Liver (tissue), 3 donors: Measurements from ENCODE around the gene MCEMP1.

Source experiments
- CTCF ChIP-seq: fragments of 150-350 bp; IDR thresholded peaks from 2 replicates; pipeline ENCODE4 v1.5.1; 2017; ENCODE audit warnings: improper control_type of control experiment, low read depth, low read length; ENCODE audit not compliant: missing input control
- EGR1 ChIP-seq, 2 donors: IDR thresholded peaks; 2 replicates each; pipeline ENCODE4 v1.6.1; 2016 to 2018; ENCODE audit warnings: antibody characterized with exemption in 2 of 2, low read depth in 2 of 2
- GABPA ChIP-seq, 2 donors: IDR thresholded peaks in 1 of 2; conservative IDR thresholded peaks in 1 of 2; 2 replicates each; pipeline ENCODE4 v1.6.1; 2016; ENCODE audit warnings: antibody characterized with exemption in 2 of 2, mild to moderate bottlenecking in 1 of 2, moderate library complexity in 1 of 2
- HNF4G ChIP-seq: IDR thresholded peaks from 2 replicates; pipeline ENCODE4 v1.6.1; 2016; ENCODE audit warnings: antibody characterized with exemption
- JUND ChIP-seq, 2 donors: IDR thresholded peaks; 2 replicates each; pipeline ENCODE4 v1.6.1; 2016; ENCODE audit warnings: antibody characterized with exemption in 2 of 2
- MAX ChIP-seq: IDR thresholded peaks from 2 replicates; pipeline ENCODE4 v1.6.1; 2016; ENCODE audit warnings: antibody characterized with exemption
- NR2F2 ChIP-seq: IDR thresholded peaks from 2 replicates; pipeline ENCODE4 v1.6.1; 2016; ENCODE audit warnings: antibody characterized with exemption
- RAD21 ChIP-seq, 2 donors: IDR thresholded peaks; 2 replicates each; pipeline ENCODE4 v1.6.1; 2016; ENCODE audit warnings: antibody characterized with exemption in 2 of 2, mild to moderate bottlenecking in 2 of 2
- REST ChIP-seq: IDR thresholded peaks from 2 replicates; pipeline ENCODE4 v1.6.1; 2016; ENCODE audit warnings: antibody characterized with exemption, mild to moderate bottlenecking
- TAF1 ChIP-seq: conservative IDR thresholded peaks from 2 replicates; pipeline ENCODE4 v1.6.1; 2016; ENCODE audit warnings: antibody characterized with exemption, mild to moderate bottlenecking
- YY1 ChIP-seq: IDR thresholded peaks from 2 replicates; pipeline ENCODE4 v1.6.1; 2016; ENCODE audit warnings: antibody characterized with exemption, mild to moderate bottlenecking
- ZBTB33 ChIP-seq: IDR thresholded peaks from 2 replicates; pipeline ENCODE4 v1.6.1; 2016; ENCODE audit warnings: antibody characterized with exemption
- donor health status: healthy.
- donor health status: healthy.

- TF ChIP-seq CTCF (no peak), HNF4G (no peak), JUND (IDR thresholded peaks at IDR 0.05) (no peak), RAD21 (IDR thresholded peaks at IDR 0.05) (no peak), GABPA (IDR thresholded peaks at IDR 0.05 in 1 of 2, conservative IDR thresholded peaks at IDR 0.05 in 1 of 2) (no peak), REST (no peak), TAF1 (no peak), EGR1 (IDR thresholded peaks at IDR 0.05; ENCODE audit: low read depth in 2 of 2) (no peak), ZBTB33 (no peak), MAX (no peak), YY1 (no peak), NR2F2 (no peak)
Measured at GRCh38 chr19:7642295-7643030, 34.4 kb upstream of the MCEMP1 start.
